Rectal smooth muscle tissue (tissue), 1 donor: ENCODE measurements around the gene CDKN2A.

ENCODE experiments used
- H3K27ac ChIP-seq: one replicate; pipeline ENCODE4 v1.7.0; 2013; ENCODE audit warnings: low read depth, low read length, inconsistent platforms
- H3K27me3 ChIP-seq: one replicate; pipeline ENCODE4 v1.7.0; 2013; ENCODE audit warnings: low read length; ENCODE audit not compliant: control insufficient read depth, insufficient read depth
- H3K36me3 ChIP-seq: one replicate; pipeline ENCODE4 v1.7.0; 2013; ENCODE audit warnings: low read length; ENCODE audit not compliant: control insufficient read depth, insufficient read depth
- H3K4me1 ChIP-seq: one replicate; pipeline ENCODE4 v1.7.0; 2013; ENCODE audit warnings: low read length; ENCODE audit not compliant: control insufficient read depth, insufficient read depth
- H3K4me3 ChIP-seq: one replicate; pipeline ENCODE4 v1.7.0; 2013; ENCODE audit warnings: low read length
- H3K9ac ChIP-seq: one replicate; pipeline ENCODE4 v1.7.0; 2013; ENCODE audit warnings: low read length

The CDKN2A gene

DNA sequence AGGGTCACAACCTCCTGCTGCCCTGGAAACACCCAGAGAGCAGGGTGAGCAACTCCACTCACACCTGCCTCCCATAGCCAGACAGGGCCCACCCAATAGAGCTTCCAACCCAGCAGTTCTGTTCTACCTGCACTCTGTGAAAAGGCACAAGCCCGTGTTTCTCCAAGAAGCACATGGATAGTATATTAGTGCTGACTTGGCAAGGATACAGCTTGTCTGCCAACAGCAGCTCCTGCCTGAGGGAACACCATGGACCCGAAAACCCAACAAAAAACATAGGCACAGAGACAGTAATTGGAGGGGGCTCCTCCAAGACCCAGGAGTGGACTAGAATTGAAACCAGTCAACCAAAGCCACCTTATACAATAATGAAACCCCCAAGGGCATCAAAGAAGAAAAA, 48.6 kb downstream of the CDKN2A start:
- no peaks in the 10 kb centered on the region for H3K27me3 ChIP-seq
- H3K36me3 ChIP-seq = no peaks in the 10 kb centered on the region
- H3K27ac ChIP-seq = no peak overlapping the region
- no peaks in the 10 kb centered on the region for H3K4me1 ChIP-seq
- no peak overlapping the region for H3K9ac ChIP-seq
- H3K4me3 ChIP-seq = no peak overlapping the region

DNA sequence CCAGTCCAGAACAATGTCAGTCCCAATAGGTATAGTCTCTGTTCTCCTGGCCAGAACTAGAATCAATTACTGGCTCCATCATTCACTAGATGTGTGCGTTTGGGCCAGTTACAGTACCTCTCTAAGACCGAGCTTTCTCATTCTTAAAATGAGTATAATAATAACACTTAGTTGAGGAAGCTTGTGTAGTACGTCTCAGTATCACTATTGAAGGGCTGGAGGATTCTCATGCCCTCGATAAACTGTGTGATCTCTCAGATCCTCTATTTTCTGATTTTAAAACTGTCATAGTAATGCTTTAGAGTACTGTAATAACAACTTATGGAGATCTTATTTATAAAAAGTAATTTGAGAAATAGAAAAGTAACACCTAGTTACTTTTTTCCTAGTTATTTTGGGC, 50.7 kb downstream of the CDKN2A start:
- Histone ChIP-seq H3K36me3 (no peaks in the 10 kb centered on the region), H3K4me1 (no peaks in the 10 kb centered on the region), H3K9ac (no peak overlapping the region), H3K27me3 (no peaks in the 10 kb centered on the region), H3K27ac (no peak overlapping the region), H3K4me3 (no peak overlapping the region)

DNA sequence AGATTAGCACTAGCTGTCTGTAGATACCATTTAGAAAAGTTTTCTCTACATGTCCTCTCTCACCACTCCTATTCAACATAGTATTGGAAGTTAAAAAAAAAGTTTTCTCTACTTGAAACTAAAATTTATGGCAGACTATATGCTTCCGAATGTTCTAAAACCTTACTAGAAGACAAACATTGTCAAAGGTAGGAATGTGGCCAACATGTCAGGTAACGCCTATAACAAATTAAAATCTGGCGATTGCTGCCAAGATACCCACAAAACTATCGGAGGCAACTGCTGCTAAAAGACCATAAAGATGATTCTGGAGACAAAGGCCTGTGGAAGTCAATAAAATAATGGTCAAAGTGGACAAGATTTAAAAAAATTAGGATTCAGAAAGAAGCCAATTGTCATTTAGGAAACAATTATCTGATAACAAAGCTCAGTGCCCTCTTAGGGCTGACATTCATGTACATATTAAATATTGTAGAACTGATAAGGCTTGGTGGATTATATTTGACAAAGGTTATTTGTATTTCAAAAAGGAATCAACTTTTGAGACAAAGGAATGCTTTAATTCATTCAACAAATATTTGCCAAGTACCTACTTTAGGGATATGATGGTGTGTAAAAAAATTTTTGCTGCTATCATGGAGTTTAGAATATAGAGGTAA, 52.7 kb downstream of the CDKN2A start:
- no peak overlapping the region for H3K27ac ChIP-seq
- H3K27me3 ChIP-seq = no peaks in the 10 kb centered on the region
- no peak overlapping the region for H3K4me3 ChIP-seq
- H3K36me3 ChIP-seq = no peaks in the 10 kb centered on the region
- H3K9ac ChIP-seq = no peak overlapping the region
- no peaks in the 10 kb centered on the region for H3K4me1 ChIP-seq

DNA sequence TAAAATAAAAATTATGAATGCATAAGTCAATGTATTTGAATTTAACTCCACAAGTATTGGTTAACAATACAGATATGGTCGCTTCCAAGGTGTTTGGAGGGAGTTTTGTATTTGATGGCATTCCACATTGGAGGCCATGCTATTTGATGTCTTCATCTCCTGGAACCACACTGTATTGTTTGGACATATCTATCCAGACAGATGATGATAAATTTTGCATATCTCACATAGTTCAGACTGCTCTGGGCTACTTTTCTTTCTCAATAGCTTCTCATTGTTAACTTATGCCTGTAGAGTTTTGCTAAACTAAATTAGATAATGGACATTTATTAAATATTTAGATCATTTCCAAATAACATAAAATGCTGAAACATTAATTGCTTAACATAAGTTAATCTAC, 58.0 kb downstream of the CDKN2A start:
- no peak overlapping the region for H3K4me3 ChIP-seq
- H3K27me3 ChIP-seq = no peaks in the 10 kb centered on the region
- no peak overlapping the region for H3K9ac ChIP-seq
- H3K4me1 ChIP-seq = no peaks in the 10 kb centered on the region
- H3K27ac ChIP-seq = no peak overlapping the region
- H3K36me3 ChIP-seq = no peaks in the 10 kb centered on the region

DNA sequence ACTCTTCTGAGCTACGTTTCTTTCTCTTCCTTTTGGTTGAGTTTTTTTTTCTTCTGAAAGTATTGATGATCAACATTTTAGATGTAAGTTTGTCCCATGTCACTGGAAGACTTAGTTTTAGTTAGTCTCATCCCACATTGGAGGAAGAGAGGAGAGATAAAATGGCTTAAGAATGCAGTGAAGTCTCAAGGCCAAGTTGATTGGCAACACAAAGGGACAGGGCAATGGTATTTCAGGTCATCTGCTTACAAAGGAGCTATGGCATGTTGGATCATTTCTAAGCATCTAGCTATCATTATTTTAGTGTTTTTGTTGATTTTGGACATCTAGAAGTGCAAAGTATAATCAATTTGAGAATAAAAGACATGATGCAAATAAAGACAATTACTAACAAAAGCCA, 58.6 kb downstream of the CDKN2A start:
- Histone ChIP-seq H3K4me1 (no peaks in the 10 kb centered on the region), H3K27me3 (no peaks in the 10 kb centered on the region), H3K36me3 (no peaks in the 10 kb centered on the region), H3K9ac (no peak overlapping the region), H3K27ac (no peak overlapping the region), H3K4me3 (no peak overlapping the region)

DNA sequence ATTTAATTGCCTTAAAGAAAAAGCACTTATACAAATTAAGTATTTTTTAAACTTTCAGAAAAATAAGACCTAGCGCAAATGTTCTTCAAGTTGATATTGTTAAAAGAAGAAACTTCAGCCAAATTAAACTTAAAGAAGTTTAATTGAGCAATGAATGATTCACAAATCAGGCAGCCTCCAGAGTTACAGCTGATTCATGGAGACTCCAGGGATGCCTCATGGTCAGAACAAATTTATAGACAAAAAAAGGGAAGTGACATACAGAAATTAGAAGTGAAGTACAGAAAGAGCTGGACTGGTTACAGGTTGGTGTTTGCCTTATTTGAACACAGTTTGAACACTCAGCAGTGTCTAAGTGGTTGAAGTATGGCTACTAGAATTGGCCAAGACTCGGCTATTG, 60.3 kb downstream of the CDKN2A start:
- Histone ChIP-seq H3K4me1 (no peaks in the 10 kb centered on the region), H3K9ac (no peak overlapping the region), H3K4me3 (no peak overlapping the region), H3K27ac (no peak overlapping the region), H3K36me3 (no peaks in the 10 kb centered on the region), H3K27me3 (no peaks in the 10 kb centered on the region)

DNA sequence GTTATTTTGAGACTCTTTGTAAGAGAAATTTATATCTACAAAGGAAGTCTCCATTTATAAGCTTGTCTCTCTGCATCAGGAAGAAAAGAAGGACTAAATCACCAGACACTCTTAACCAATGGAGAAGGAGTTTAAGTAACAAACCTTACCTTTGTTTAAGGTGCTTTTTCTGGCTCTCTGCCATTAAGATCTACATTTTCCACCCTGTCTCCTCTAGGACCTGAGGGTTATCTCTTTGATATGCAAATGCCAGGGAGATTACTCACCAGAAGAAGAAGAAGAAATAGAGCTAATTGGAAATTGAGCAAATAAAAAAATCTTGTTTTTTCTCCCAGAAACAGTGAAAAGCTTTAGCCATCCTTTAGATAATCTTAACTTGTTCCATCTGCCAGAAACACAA, 60.9 kb downstream of the CDKN2A start:
- Histone ChIP-seq H3K36me3 (no peaks in the 10 kb centered on the region), H3K4me1 (no peaks in the 10 kb centered on the region)

DNA sequence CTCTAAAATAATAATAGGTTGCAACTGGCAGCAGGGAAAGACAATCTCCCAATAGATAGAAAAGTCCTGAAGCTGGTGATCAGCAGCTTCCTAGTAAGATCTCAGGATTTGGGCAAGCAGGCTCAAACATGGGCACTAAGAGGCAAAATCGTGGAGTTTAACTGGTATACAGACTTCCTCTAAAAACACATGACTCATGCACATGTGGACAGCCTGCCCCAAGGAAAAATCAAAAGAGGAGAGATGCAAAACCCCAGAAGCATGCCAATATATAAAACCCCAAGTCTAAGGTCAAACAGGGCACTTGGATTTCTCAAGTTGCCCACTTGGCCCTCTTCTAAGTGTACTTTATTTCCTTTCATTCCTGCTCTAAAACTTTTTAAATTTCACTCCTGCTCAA, 62.8 kb downstream of the CDKN2A start:
- H3K27me3 ChIP-seq = no peaks in the 10 kb centered on the region
- H3K36me3 ChIP-seq = no peaks in the 10 kb centered on the region
- no peak overlapping the region for H3K27ac ChIP-seq
- no peaks in the 10 kb centered on the region for H3K4me1 ChIP-seq
- no peak overlapping the region for H3K4me3 ChIP-seq
- no peak overlapping the region for H3K9ac ChIP-seq

More for the DNA sequence above, 60.9 kb downstream of the CDKN2A start:
- no peak overlapping the region for H3K4me3 ChIP-seq
- no peak overlapping the region for H3K27ac ChIP-seq
- no peaks in the 10 kb centered on the region for H3K27me3 ChIP-seq
- no peak overlapping the region for H3K9ac ChIP-seq

DNA sequence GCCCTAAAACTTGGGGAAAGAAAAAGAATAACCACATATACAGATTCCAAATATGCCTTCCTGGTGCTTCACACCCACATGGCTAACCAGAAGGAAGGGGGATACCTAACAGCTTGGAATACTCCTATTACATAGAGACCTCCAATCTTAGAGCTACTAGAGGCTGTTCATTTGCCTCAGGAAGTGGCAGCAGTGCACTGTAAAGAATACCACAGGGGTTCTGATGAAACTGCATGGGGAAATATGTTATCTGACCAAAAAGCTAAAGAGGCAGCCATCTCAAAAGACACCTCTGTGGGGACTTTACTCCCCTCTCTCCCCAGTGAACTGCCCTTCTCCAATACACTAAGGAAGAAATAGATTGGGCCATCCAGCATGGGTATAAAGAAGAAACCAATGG, 66.4 kb downstream of the CDKN2A start:
- Histone ChIP-seq H3K4me3 (no peak overlapping the region), H3K36me3 (no peaks in the 10 kb centered on the region), H3K27ac (no peak overlapping the region), H3K9ac (no peak overlapping the region), H3K27me3 (no peaks in the 10 kb centered on the region), H3K4me1 (no peaks in the 10 kb centered on the region)

DNA sequence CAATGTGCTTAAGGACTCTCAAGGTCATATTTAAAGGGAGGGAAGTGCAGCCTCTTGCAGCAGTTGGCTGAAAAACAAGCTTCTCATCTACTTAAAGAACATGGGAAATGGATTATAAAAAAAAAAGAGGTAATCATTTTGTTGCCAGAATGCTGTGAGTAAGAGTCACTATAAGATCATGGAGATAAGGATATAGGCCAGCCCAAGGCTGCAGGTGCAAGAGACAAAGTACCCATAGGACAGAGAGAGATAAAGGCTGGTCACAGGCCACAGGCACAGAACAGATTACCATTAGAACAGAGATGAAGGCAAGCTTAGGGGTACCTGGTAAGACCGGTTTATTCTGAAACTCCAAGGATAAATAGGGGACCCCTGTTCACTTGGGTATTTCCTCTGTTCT, 70.5 kb downstream of the CDKN2A start:
- Histone ChIP-seq H3K4me3 (no peak overlapping the region), H3K36me3 (no peaks in the 10 kb centered on the region), H3K9ac (no peak overlapping the region), H3K4me1 (no peaks in the 10 kb centered on the region), H3K27me3 (no peaks in the 10 kb centered on the region), H3K27ac (no peak overlapping the region)

DNA sequence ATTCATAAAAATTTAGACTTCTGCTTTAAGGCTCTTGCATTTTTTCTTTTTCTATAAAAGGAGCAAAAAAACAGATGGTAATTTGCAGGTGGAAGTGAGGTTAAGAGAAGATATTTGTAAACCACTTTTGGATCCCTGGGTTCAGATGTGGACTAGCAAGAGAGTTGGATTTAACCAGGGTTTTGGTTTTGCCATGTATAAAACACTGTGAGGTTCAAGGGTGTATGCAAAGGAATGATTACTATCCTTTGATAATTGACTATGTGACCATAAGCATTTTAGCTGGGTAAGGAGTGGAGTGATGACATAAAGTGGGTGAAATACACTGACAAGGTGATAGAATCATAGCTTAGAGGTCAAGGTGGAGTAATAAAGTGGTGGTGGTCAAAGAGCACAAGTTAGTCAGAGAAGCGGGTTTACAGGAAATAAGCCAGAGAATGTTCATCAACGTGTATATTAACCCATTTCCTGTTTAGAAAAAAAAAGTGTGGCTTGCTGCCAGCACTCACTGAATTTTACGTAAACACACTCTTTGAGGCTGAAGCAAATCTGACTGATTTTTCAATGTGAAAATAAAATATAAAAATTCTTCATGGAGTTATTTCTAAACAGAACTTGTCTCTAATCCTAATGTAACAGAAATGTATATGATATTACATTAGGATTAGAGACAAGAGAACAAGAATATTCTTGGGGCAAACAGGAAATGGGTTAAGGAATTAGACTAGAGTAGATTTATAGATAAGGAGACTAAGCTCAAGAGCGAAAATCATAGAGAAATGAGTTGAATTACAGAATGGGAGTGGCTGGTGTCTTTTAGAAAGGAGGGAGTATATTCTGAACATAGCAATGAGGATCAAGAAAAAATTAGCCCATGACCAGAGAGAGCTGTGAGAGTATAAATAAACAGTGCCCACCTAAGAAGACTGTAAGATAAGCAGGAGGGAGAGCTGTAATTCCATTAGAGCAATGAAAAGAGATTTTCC, 74.5 kb downstream of the CDKN2A start:
- H3K27me3 ChIP-seq = no peaks in the 10 kb centered on the region
- no peaks in the 10 kb centered on the region for H3K36me3 ChIP-seq
- H3K4me3 ChIP-seq = no peak overlapping the region
- no peak overlapping the region for H3K27ac ChIP-seq
- no peak overlapping the region for H3K9ac ChIP-seq
- H3K4me1 ChIP-seq = no peaks in the 10 kb centered on the region
